ENCODE data around the gene CAPN12. TPM values are rescaled to one million over a fixed set of nuclear protein-coding genes. Genes with fewer than 3 reads are reported as not detected.
"Not testable (repeated sequence)": the region's sequence is repeated elsewhere in the genome, so short reads cannot be mapped to it uniquely, and the experiment has no call there.

The CAPN12 gene
- total RNA-seq, 4 donors from 2014 or later = 0.83 to 2.1 (median 1.6) TPM

GRCh38 chr19:38765214-38765613 is 20.9 kb upstream of the CAPN12 start:
- H3K4me1 ChIP-seq = peaks cover 8 to 10% (median 8%) of the 10 kb centered on the region in 4 donors
- H3K4me3 ChIP-seq = no peak overlapping the region
- no peak overlapping the region for H3K27ac ChIP-seq (replicated peaks in 1 of 4)
- 95% methylated on average over 2 of the region's 2 CpGs for WGBS
- intact Hi-C loops (cut with DNase I) = no loop called here
- H3K36me3 ChIP-seq = no peaks in the 10 kb centered on the region
- H3K9me3 ChIP-seq = no peaks in the 10 kb centered on the region
- DNase-seq (ENCODE audit: extremely low spot score) = no peak
- no peak for TF ChIP-seq EP300 (IDR thresholded peaks at IDR 0.05)
- no peak for TF ChIP-seq POLR2A (IDR thresholded peaks at IDR 0.05; ENCODE audit: low read depth)
- no peak for TF ChIP-seq CTCF (IDR thresholded peaks at IDR 0.05)
- no peak for TF ChIP-seq POLR2AphosphoS5 (IDR thresholded peaks at IDR 0.05)
- H3K27me3 ChIP-seq = no peaks in the 10 kb centered on the region

GRCh38 chr19:38763795-38764220 is 19.5 kb upstream of the CAPN12 start:
- DNase-seq (ENCODE audit: extremely low spot score) = no peak
- Histone ChIP-seq H3K27me3 (no peaks in the 10 kb centered on the region), H3K27ac (replicated peaks in 1 of 4) (no peak overlapping the region), H3K9me3 (no peaks in the 10 kb centered on the region), H3K36me3 (no peaks in the 10 kb centered on the region), H3K4me1 (no peaks in the 10 kb centered on the region), H3K4me3 (no peak overlapping the region)
- TF ChIP-seq EP300 (IDR thresholded peaks at IDR 0.05) = no peak
- TF ChIP-seq POLR2A (IDR thresholded peaks at IDR 0.05; ENCODE audit: low read depth) = no peak
- no peak for TF ChIP-seq POLR2AphosphoS5 (IDR thresholded peaks at IDR 0.05)
- 92% methylated on average over 3 of the region's 3 CpGs for WGBS
- intact Hi-C loops (cut with DNase I) = no loop called here

- H3K36me3 ChIP-seq; H3K27me3 ChIP-seq; DNase-seq (ENCODE audit: extremely low spot score); intact Hi-C loops (cut with DNase I); H3K27ac ChIP-seq (replicated peaks in 1 of 4); H3K4me3 ChIP-seq; H3K9me3 ChIP-seq; H3K4me1 ChIP-seq: not testable (repeated sequence)
- 95% methylated on average over 9 of the region's 9 CpGs for WGBS
These were observed 17.7 kb upstream of the CAPN12 start for GRCh38 chr19:38761884-38762389.

- intact Hi-C loops (cut with DNase I); H3K4me1 ChIP-seq; H3K4me3 ChIP-seq; DNase-seq (ENCODE audit: extremely low spot score); H3K27ac ChIP-seq (replicated peaks in 1 of 4); H3K9me3 ChIP-seq; H3K36me3 ChIP-seq; H3K27me3 ChIP-seq: not testable (repeated sequence)
- WGBS = 79% methylated on average over 6 of the region's 6 CpGs
These were observed 16.7 kb upstream of the CAPN12 start for GRCh38 chr19:38760805-38761517.

- 69% methylated on average over 10 of the region's 10 CpGs for WGBS
- DNase-seq (ENCODE audit: extremely low spot score) = no peak
- intact Hi-C loops (cut with DNase I) = no loop called here
These were observed 15.3 kb upstream of the CAPN12 start for GRCh38 chr19:38759590-38760003.

GRCh38 chr19:38754196-38754595 is 9.9 kb upstream of the CAPN12 start:
- H3K4me1 ChIP-seq; H3K27me3 ChIP-seq; H3K9me3 ChIP-seq; H3K36me3 ChIP-seq; H3K4me3 ChIP-seq; DNase-seq (ENCODE audit: extremely low spot score); H3K27ac ChIP-seq (replicated peaks in 1 of 4); intact Hi-C loops (cut with DNase I): not testable (repeated sequence)
- WGBS = no CpG with 5 or more reads among the region's 2 CpGs

More at GRCh38 chr19:38759590-38760003, 15.3 kb upstream of the CAPN12 start:
- TF ChIP-seq POLR2AphosphoS5 (IDR thresholded peaks at IDR 0.05) (no peak), CTCF (IDR thresholded peaks at IDR 0.05) (no peak), POLR2A (IDR thresholded peaks at IDR 0.05; ENCODE audit: low read depth) (no peak), EP300 (IDR thresholded peaks at IDR 0.05) (no peak)
- Histone ChIP-seq H3K9me3 (no peaks in the 10 kb centered on the region), H3K4me3 (no peak overlapping the region), H3K4me1 (no peaks in the 10 kb centered on the region), H3K27ac (replicated peaks in 1 of 4) (no peak overlapping the region), H3K27me3 (no peaks in the 10 kb centered on the region), H3K36me3 (no peaks in the 10 kb centered on the region)

- DNase-seq (ENCODE audit: extremely low spot score); H3K4me3 ChIP-seq; H3K36me3 ChIP-seq; intact Hi-C loops (cut with DNase I); H3K27ac ChIP-seq (replicated peaks in 1 of 4); H3K27me3 ChIP-seq; H3K9me3 ChIP-seq; H3K4me1 ChIP-seq: not testable (repeated sequence)
- 83% methylated on average over 3 of the region's 3 CpGs for WGBS
These were observed 9.5 kb upstream of the CAPN12 start for GRCh38 chr19:38753783-38754182.

Data from esophagus muscularis mucosa (tissue), 4 donors.